ENCODE data around the gene BDKRB2.

- no peak for TF ChIP-seq CTCF (conservative IDR thresholded peaks at IDR 0.05)
- TF ChIP-seq EZH2 (IDR thresholded peaks at IDR 0.05; ENCODE audit: low read depth): no peak
Observed at GRCh38 chr14:96255501-96256366, 51.1 kb downstream of the BDKRB2 start, which contains the start of gene BDKRB1.

Data from PC-9 (cell line).